ENCODE results near the gene UNC5A.

Gene UNC5A

DNA sequence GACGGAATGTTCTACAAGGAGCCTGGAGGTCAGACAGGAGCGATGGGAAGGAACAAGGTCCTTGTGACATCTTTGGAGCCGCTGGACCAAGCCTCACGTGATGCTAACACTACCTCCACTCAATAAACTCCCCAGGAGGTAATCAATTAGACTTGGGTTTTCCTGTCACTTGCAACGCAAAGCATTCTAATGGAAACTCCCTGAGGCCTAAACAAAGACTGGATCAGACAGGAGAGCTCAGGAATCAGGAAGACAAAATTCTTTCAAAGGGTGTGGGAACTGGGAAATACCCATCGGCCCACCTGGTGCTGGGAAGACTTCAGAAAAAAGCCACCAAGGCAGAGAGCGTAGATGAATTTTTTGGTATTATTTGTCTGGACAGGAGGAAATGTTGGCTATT, 22.3 kb upstream of the UNC5A start:
- Histone ChIP-seq H2AFZ (ENCODE audit: low read depth, low read length) (no peak overlapping the region), H3K9me3 (ENCODE audit: insufficient read depth, low read length, severe bottlenecking) (no peaks in the 10 kb centered on the region), H3K4me1 (ENCODE audit: insufficient read depth, low read length) (no peaks in the 10 kb centered on the region), H3K79me2 (ENCODE audit: insufficient read depth, low read length) (no peaks in the 10 kb centered on the region), H3K4me2 (ENCODE audit: insufficient read depth, low read length) (no peak overlapping the region), H3K4me3 (ENCODE audit: low read depth in 1 of 2, low read length in 2 of 2) (no peak overlapping the region), H3K36me3 (ENCODE audit: insufficient read depth, low read length) (no peaks in the 10 kb centered on the region), H4K20me1 (ENCODE audit: insufficient read depth, low read length) (0 out of 2 replicates have a peak, but pooled peaks cover 6% of the 10 kb centered on the region), H3K9ac (ENCODE audit: low read depth, low read length) (no peak overlapping the region), H3K27me3 (ENCODE audit: insufficient read depth, low read length, poor library complexity) (no peaks in the 10 kb centered on the region), H3K27ac (ENCODE audit: low read length) (no peak overlapping the region)
- no peak for DNase-seq
- TF ChIP-seq EZH2 (IDR thresholded peaks at IDR 0.05; ENCODE audit: borderline replicate concordance, low read depth, low read length, severe bottlenecking): no peak
- TF ChIP-seq, protein P1, sequence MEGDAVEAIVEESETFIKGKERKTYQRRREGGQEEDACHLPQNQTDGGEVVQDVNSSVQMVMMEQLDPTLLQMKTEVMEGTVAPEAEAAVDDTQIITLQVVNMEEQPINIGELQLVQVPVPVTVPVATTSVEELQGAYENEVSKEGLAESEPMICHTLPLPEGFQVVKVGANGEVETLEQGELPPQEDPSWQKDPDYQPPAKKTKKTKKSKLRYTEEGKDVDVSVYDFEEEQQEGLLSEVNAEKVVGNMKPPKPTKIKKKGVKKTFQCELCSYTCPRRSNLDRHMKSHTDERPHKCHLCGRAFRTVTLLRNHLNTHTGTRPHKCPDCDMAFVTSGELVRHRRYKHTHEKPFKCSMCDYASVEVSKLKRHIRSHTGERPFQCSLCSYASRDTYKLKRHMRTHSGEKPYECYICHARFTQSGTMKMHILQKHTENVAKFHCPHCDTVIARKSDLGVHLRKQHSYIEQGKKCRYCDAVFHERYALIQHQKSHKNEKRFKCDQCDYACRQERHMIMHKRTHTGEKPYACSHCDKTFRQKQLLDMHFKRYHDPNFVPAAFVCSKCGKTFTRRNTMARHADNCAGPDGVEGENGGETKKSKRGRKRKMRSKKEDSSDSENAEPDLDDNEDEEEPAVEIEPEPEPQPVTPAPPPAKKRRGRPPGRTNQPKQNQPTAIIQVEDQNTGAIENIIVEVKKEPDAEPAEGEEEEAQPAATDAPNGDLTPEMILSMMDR (IDR thresholded peaks at IDR 0.05; ENCODE audit: borderline replicate concordance, extremely low read depth, low read length, poor library complexity, severe bottlenecking): no peak
- ATAC-seq (ENCODE audit: insufficient read depth, low read depth): no peak

DNA sequence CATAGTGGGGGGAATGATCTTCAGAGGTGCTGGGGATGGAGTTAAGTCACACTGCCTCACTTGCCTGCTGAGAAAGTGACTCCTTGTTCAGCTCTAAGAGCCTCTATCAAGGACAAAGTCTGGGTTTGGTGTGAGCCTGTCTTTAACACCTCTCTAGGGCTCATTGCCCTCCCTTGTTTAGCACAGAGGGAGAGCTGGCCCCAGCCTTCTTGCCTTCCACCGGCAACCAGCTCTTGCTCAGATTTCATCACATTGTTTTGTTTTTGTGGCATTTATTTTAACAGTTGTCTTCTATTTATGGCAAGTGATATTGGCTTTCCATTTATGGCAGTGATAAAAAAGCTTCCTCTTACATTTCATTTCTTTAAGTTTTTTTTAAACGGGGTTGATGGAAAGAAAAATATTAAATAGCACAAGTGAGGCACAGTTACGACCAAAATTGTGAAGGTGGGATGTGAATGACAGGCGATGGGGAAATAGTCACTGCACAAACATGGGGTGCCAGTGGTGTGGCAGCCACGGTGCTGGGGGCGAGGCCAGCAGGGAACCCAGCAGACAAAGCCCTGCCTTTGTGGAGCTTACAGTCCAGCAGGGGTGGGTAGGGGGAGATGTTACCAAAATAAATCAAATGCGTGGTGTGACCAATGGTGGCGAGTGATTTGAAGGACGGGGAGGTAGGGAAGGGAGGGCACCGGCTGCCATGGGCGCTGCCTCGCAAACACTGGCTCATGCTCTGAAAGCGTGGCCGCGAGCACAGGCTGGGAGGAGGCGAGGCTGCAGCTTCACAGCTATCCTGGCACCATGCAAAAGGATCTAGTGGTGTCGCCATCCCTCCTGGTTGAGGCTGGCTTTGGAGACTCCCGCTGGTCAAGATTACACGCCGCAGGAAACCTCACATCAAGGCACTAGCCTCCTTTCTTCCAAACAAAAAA, 21.2 kb upstream of the UNC5A start:
- H3K4me2 ChIP-seq (ENCODE audit: insufficient read depth, low read length): no peak overlapping the region
- H3K9me3 ChIP-seq (ENCODE audit: insufficient read depth, low read length, severe bottlenecking): no peaks in the 10 kb centered on the region
- H2AFZ ChIP-seq (ENCODE audit: low read depth, low read length): no peak overlapping the region
- no peak overlapping the region for H3K9ac ChIP-seq (ENCODE audit: low read depth, low read length)
- H3K36me3 ChIP-seq (ENCODE audit: insufficient read depth, low read length): no peaks in the 10 kb centered on the region
- peaks cover 10% of the 10 kb centered on the region; the same call in 1 of the 2 replicates for H4K20me1 ChIP-seq (ENCODE audit: insufficient read depth, low read length)
- H3K4me3 ChIP-seq (ENCODE audit: low read depth in 1 of 2, low read length in 2 of 2): no peak overlapping the region
- no peak overlapping the region for H3K27ac ChIP-seq (ENCODE audit: low read length)
- no peaks in the 10 kb centered on the region for H3K4me1 ChIP-seq (ENCODE audit: insufficient read depth, low read length)
- no peaks in the 10 kb centered on the region for H3K27me3 ChIP-seq (ENCODE audit: insufficient read depth, low read length, poor library complexity)
- no peaks in the 10 kb centered on the region for H3K79me2 ChIP-seq (ENCODE audit: insufficient read depth, low read length)
- TF ChIP-seq EZH2 (IDR thresholded peaks at IDR 0.05; ENCODE audit: borderline replicate concordance, low read depth, low read length, severe bottlenecking): no peak
- TF ChIP-seq, protein P1 (IDR thresholded peaks at IDR 0.05; ENCODE audit: borderline replicate concordance, extremely low read depth, low read length, poor library complexity, severe bottlenecking): no peak
- ATAC-seq (ENCODE audit: insufficient read depth, low read depth): no peak
- no peak for DNase-seq

DNA sequence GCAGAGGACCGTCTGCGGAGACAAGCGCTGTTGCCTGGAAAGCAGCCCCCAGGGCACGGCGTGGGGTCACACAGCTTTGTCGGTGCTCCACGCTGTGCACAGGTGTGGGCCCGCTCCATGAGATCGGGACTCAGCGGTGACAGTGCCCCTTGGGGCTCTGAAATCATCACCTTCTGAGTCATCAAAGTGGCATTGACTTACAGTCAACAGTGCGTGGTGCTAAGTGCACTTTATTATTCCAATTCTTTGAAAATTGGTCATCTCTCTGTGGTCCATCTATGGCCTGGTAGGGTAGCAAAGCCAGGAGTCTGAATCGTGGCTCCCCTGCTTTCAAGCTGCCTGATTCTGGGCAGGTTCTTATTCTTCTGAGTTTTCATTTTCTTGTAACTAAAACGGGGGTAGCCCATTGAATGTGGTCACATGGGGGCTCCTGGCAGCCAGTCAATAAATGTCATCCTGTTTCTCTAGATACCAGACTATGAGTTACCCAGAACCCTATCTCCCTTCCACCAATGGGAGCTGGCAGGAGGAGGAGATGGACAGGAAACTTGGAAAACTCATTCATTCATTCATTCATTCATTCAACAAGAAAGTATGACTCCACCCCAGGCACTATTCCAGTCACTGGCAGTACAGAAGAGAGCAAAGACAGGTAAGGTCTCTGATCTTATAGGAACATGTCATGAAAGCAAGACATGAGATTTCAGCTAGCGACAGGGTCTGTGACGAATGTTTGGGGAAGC, 20.3 kb upstream of the UNC5A start:
- H3K4me2 ChIP-seq (ENCODE audit: insufficient read depth, low read length): no peak overlapping the region
- DNase-seq: no peak
- H3K4me3 ChIP-seq (ENCODE audit: low read depth in 1 of 2, low read length in 2 of 2): no peak overlapping the region

More for the DNA sequence above, 20.3 kb upstream of the UNC5A start:
- Histone ChIP-seq H4K20me1 (ENCODE audit: insufficient read depth, low read length) (peaks cover 10% of the 10 kb centered on the region; the same call in 1 of the 2 replicates), H3K27ac (ENCODE audit: low read length) (no peak overlapping the region), H2AFZ (ENCODE audit: low read depth, low read length) (no peak overlapping the region), H3K9ac (ENCODE audit: low read depth, low read length) (no peak overlapping the region), H3K9me3 (ENCODE audit: insufficient read depth, low read length, severe bottlenecking) (no peaks in the 10 kb centered on the region), H3K4me1 (ENCODE audit: insufficient read depth, low read length) (no peaks in the 10 kb centered on the region), H3K27me3 (ENCODE audit: insufficient read depth, low read length, poor library complexity) (no peaks in the 10 kb centered on the region), H3K36me3 (ENCODE audit: insufficient read depth, low read length) (no peaks in the 10 kb centered on the region), H3K79me2 (ENCODE audit: insufficient read depth, low read length) (no peaks in the 10 kb centered on the region)
- ATAC-seq (ENCODE audit: insufficient read depth, low read depth): no peak
- TF ChIP-seq, protein P1 (IDR thresholded peaks at IDR 0.05; ENCODE audit: borderline replicate concordance, extremely low read depth, low read length, poor library complexity, severe bottlenecking): no peak
- TF ChIP-seq EZH2 (IDR thresholded peaks at IDR 0.05; ENCODE audit: borderline replicate concordance, low read depth, low read length, severe bottlenecking): no peak
